ENCODE measurements around the gene XNDC1N.
"Not testable (repeated sequence)": the region's sequence is repeated elsewhere in the genome, so short reads cannot be mapped to it uniquely, and the experiment has no call there.

DNA sequence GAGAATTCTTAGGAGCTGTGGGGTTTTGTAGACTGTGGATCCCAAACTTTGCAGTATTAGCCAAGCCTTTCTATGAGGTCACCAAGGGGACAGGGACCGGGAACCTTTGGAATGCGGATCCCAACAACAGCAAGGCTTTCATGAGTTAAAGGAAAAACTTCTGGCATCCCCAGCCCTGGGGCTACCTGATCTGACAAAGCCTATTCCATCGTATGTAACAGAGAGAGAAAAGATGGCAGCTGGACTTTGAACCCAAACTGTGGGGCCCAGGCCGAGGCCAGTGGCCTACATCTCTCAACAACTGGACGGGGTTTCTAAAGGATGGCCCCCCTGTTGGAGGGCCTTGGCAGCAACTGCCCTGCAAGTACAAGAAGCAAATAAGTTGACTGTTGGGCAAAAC, 17.6 kb downstream of the XNDC1N start:
- TF ChIP-seq RAD21 (IDR thresholded peaks at IDR 0.05; ENCODE audit: low read length); RCOR1 (IDR thresholded peaks at IDR 0.05; ENCODE audit: low read length); EZH2phosphoT487 (IDR thresholded peaks at IDR 0.05; ENCODE audit: borderline replicate concordance, low read depth): not testable (repeated sequence)
- TF ChIP-seq, protein P1, sequence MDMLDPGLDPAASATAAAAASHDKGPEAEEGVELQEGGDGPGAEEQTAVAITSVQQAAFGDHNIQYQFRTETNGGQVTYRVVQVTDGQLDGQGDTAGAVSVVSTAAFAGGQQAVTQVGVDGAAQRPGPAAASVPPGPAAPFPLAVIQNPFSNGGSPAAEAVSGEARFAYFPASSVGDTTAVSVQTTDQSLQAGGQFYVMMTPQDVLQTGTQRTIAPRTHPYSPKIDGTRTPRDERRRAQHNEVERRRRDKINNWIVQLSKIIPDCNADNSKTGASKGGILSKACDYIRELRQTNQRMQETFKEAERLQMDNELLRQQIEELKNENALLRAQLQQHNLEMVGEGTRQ (IDR thresholded peaks at IDR 0.05; ENCODE audit: borderline replicate concordance, low read depth, low read length), result not testable (repeated sequence)
- TF ChIP-seq, protein P2, sequence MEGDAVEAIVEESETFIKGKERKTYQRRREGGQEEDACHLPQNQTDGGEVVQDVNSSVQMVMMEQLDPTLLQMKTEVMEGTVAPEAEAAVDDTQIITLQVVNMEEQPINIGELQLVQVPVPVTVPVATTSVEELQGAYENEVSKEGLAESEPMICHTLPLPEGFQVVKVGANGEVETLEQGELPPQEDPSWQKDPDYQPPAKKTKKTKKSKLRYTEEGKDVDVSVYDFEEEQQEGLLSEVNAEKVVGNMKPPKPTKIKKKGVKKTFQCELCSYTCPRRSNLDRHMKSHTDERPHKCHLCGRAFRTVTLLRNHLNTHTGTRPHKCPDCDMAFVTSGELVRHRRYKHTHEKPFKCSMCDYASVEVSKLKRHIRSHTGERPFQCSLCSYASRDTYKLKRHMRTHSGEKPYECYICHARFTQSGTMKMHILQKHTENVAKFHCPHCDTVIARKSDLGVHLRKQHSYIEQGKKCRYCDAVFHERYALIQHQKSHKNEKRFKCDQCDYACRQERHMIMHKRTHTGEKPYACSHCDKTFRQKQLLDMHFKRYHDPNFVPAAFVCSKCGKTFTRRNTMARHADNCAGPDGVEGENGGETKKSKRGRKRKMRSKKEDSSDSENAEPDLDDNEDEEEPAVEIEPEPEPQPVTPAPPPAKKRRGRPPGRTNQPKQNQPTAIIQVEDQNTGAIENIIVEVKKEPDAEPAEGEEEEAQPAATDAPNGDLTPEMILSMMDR (IDR thresholded peaks at IDR 0.05), result not testable (repeated sequence)
- TF ChIP-seq, protein P3, sequence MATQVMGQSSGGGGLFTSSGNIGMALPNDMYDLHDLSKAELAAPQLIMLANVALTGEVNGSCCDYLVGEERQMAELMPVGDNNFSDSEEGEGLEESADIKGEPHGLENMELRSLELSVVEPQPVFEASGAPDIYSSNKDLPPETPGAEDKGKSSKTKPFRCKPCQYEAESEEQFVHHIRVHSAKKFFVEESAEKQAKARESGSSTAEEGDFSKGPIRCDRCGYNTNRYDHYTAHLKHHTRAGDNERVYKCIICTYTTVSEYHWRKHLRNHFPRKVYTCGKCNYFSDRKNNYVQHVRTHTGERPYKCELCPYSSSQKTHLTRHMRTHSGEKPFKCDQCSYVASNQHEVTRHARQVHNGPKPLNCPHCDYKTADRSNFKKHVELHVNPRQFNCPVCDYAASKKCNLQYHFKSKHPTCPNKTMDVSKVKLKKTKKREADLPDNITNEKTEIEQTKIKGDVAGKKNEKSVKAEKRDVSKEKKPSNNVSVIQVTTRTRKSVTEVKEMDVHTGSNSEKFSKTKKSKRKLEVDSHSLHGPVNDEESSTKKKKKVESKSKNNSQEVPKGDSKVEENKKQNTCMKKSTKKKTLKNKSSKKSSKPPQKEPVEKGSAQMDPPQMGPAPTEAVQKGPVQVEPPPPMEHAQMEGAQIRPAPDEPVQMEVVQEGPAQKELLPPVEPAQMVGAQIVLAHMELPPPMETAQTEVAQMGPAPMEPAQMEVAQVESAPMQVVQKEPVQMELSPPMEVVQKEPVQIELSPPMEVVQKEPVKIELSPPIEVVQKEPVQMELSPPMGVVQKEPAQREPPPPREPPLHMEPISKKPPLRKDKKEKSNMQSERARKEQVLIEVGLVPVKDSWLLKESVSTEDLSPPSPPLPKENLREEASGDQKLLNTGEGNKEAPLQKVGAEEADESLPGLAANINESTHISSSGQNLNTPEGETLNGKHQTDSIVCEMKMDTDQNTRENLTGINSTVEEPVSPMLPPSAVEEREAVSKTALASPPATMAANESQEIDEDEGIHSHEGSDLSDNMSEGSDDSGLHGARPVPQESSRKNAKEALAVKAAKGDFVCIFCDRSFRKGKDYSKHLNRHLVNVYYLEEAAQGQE (IDR thresholded peaks at IDR 0.05; ENCODE audit: low read depth, low read length), result not testable (repeated sequence)
